Neural cell (in vitro differentiated cells): ENCODE data around the gene TAPBPL.

Source experiments
- EP300 ChIP-seq: fragments of 450-650 bp; conservative IDR thresholded peaks from 2 replicates; pipeline ENCODE4 v1.6.1; 2014; ENCODE audit warnings: antibody characterized with exemption, mild to moderate bottlenecking, moderate library complexity; ENCODE audit not compliant: poor library complexity, severe bottlenecking
- EZH2 ChIP-seq: fragments of 200-600, 300-800 bp; shearing (Covaris generic), sonication (generic); IDR thresholded peaks from 2 replicates; pipeline ENCODE4 v1.6.1; 2014; ENCODE audit warnings: antibody characterized with exemption, low read length, borderline replicate concordance, mild to moderate bottlenecking; ENCODE audit not compliant: insufficient read depth, poor library complexity, severe bottlenecking
- MXI1 ChIP-seq: fragments of 450-650 bp; conservative IDR thresholded peaks from 2 replicates; pipeline ENCODE4 v1.6.1; 2014; ENCODE audit warnings: antibody characterized with exemption, mild to moderate bottlenecking; ENCODE audit not compliant: poor library complexity, severe bottlenecking
- RAD21 ChIP-seq: fragments of 450-650 bp; conservative IDR thresholded peaks from 2 replicates; pipeline ENCODE4 v1.6.1; 2014; ENCODE audit warnings: antibody characterized with exemption, mild to moderate bottlenecking, moderate library complexity
- SMC3 ChIP-seq: fragments of 450-650 bp; conservative IDR thresholded peaks from 2 replicates; pipeline ENCODE4 v1.6.1; 2014; ENCODE audit warnings: antibody characterized with exemption, mild to moderate bottlenecking, moderate library complexity; ENCODE audit not compliant: poor library complexity
- TAF1 ChIP-seq: IDR thresholded peaks from 2 replicates; pipeline ENCODE4 v1.6.1; 2012; ENCODE audit warnings: low read depth
- TF ChIP-seq, protein P1 (sequence below): fragments of 450-650 bp; IDR thresholded peaks from 2 replicates; pipeline ENCODE4 v1.5.1; 2014; ENCODE audit warnings: antibody characterized with exemption, mild to moderate bottlenecking, moderate library complexity; ENCODE audit not compliant: poor library complexity, severe bottlenecking
- TF ChIP-seq, protein P2 (sequence below): IDR thresholded peaks from 2 replicates; pipeline ENCODE4 v1.6.1; 2012; ENCODE audit warnings: borderline replicate concordance

DNA sequence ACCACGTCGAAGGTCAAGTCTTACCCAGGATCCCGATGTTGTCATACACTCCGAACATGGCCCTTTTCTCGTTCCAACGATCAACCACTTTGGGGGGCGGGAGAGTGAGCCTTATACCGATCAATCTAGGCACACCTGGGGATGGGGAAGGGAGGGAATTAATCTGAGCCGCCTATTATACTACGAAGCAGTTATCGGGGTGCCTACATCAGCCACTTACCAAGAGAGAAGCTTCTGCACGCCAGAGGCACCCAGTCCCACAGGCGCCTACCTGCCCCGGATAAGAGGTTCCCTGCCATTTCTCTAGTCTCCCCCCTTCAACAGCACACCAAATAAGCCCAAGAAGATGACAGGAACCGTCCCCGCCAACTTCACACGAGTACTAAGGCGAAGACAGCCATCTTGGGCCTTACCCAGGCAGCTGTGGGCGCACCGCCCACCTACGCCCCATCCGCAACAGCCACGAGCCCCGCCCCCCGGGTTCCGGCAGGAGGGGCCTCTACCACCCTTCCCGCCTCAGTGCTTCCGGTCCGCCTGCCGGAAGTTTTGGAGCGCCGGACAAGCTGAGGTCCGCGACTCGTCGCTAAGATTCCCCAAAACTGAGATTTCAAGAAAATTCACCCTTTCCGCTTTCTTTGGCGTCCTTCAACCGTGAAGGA is 41.1 kb downstream of the TAPBPL start, which contains the start of gene MRPL51:
- TF ChIP-seq RAD21 (no peak), SMC3 (no peak), TAF1 (peak; percentile 79), EP300 (no peak), EZH2 (no peak), MXI1 (peak; percentile 76)
- TF ChIP-seq, protein P1, sequence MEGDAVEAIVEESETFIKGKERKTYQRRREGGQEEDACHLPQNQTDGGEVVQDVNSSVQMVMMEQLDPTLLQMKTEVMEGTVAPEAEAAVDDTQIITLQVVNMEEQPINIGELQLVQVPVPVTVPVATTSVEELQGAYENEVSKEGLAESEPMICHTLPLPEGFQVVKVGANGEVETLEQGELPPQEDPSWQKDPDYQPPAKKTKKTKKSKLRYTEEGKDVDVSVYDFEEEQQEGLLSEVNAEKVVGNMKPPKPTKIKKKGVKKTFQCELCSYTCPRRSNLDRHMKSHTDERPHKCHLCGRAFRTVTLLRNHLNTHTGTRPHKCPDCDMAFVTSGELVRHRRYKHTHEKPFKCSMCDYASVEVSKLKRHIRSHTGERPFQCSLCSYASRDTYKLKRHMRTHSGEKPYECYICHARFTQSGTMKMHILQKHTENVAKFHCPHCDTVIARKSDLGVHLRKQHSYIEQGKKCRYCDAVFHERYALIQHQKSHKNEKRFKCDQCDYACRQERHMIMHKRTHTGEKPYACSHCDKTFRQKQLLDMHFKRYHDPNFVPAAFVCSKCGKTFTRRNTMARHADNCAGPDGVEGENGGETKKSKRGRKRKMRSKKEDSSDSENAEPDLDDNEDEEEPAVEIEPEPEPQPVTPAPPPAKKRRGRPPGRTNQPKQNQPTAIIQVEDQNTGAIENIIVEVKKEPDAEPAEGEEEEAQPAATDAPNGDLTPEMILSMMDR, result no peak
- TF ChIP-seq, protein P2, sequence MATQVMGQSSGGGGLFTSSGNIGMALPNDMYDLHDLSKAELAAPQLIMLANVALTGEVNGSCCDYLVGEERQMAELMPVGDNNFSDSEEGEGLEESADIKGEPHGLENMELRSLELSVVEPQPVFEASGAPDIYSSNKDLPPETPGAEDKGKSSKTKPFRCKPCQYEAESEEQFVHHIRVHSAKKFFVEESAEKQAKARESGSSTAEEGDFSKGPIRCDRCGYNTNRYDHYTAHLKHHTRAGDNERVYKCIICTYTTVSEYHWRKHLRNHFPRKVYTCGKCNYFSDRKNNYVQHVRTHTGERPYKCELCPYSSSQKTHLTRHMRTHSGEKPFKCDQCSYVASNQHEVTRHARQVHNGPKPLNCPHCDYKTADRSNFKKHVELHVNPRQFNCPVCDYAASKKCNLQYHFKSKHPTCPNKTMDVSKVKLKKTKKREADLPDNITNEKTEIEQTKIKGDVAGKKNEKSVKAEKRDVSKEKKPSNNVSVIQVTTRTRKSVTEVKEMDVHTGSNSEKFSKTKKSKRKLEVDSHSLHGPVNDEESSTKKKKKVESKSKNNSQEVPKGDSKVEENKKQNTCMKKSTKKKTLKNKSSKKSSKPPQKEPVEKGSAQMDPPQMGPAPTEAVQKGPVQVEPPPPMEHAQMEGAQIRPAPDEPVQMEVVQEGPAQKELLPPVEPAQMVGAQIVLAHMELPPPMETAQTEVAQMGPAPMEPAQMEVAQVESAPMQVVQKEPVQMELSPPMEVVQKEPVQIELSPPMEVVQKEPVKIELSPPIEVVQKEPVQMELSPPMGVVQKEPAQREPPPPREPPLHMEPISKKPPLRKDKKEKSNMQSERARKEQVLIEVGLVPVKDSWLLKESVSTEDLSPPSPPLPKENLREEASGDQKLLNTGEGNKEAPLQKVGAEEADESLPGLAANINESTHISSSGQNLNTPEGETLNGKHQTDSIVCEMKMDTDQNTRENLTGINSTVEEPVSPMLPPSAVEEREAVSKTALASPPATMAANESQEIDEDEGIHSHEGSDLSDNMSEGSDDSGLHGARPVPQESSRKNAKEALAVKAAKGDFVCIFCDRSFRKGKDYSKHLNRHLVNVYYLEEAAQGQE, result peak; percentile 90
